Endothelial cell of hepatic sinusoid (primary cell): ENCODE data around the gene ZNF202.

Source experiments
- in situ Hi-C: cut with HindIII; loops from 2 replicates; pipeline ENCODE4 v1.10.0; 2017; ENCODE audit warnings: low sequenced_read_pairs

Gene ZNF202

DNA sequence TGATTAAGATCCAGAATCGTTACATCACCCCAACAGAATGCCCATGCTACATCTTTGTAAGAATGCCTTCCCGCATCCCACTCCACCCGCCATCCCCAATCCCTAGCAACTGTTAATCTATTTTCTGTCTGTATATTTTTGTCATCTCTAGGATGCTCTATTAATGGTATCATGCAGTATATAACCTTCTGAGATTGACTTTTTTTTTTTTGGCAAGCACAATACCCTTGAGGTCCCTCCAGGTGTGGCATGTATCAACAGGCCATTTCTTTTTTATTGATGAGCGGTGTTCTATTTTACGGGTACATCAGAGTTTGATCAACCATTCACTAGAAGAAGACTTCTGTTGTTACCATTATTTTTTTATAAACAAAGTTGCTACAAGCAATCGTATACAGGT, 56.9 kb downstream of the ZNF202 start:
- in situ Hi-C loops, result no loop called here

DNA sequence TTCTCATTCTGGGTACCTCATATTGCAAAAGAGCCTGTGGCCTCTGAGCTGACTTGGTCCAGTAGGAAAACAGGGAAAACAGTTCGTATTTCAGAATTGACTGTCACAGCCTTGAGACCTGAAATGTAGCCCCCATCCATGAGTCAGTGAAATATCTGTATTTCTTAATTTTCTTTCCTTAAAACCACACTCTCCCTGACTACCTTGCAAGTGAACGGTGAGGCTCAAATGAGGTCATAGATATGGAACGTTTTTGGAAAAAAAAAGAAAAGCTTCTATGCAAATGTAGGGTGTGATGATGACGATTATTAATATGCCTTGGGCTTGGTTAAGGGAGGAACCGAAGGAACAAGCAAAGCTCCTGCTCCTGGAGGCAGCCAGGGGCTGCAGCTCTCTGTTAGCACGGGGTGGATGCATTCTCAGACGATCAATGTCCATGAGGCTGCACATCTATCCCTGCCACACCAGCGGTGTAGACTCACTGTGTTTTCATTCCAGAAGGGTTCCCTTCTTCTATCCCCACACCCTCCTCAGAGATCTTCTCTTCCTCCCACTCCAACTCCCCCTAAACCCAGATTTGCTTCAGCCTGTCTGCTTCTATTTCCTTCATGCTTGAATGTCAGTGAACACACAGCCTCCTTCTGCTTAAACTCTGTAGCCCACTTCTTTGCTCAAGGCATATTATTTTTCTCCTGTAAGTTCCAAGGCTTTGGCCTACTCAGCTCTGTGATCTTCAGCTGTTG, 57.9 kb downstream of the ZNF202 start:
- in situ Hi-C loops, result no loop called here

DNA sequence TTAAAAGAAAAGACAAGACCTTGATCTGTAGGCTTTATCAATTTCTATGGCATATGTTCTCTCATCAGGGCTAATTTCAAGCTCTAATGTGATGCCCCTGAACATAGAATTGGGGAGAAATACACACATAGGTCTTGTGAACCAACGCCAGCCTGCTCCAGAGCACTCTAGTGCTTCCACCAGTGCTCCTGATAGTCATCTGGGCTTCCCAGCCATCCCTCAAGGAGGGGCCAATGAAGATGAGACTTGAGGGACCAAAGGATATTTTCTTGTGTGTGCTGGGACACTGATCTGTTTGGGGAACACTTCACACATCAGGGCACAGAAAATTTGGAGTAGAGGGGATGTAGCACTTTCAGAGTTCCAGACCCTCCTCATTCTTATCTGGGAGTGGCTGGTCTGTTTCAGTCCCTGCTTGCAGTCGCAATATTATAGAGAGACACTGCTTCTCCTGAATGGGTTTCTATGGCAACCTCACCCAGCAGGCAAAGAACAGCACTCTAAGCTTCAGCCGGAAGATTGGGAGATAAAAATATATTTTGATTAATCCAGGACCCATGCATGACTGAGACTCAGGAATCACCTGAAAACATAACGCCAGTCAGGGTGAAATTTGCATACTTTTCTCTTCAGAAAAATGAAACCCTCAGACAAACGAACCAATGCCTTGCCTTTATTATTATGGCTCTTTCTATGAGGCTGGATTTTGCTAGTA, 58.6 kb downstream of the ZNF202 start:
- in situ Hi-C loops, result no loop called here

DNA sequence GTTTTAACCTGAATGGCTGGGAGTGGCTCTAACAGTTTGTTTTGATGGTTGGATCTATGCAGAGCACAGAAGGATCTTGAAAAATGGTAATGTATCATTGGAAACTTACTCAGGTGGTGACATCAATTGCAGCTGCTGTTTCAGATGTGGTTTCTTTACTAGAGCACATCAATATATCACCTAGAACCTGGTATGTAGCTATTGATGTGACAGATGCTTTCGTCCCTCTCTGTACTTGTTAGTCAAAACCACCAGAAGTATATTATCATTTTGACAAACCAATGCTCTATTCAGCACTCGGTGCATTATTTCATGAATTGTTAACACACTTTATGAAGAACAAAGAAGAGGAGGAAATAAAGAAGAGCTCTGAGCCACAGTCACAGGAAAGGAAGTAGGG, 60.4 kb downstream of the ZNF202 start:
- in situ Hi-C loops, result no loop called here

DNA sequence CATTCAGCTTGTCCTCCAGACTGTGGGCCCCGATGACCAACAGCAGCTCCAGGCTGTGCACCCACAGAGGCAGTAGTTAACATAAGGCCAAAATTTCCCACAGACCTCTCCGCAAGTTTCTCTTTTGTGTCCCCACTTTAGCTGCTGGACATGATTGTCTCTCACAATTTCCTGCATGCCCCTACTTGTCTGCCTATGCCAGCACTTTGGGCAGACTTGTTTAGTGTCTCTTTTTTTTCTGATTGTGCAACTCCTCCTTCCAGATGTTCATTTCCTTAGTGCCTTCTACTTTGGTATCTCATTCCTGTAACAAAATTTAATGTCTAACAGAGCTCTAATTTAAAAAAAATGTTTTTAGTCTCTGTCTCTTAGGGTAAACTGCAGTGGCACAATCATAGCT, 63.2 kb downstream of the ZNF202 start:
- in situ Hi-C loops, result no loop called here

DNA sequence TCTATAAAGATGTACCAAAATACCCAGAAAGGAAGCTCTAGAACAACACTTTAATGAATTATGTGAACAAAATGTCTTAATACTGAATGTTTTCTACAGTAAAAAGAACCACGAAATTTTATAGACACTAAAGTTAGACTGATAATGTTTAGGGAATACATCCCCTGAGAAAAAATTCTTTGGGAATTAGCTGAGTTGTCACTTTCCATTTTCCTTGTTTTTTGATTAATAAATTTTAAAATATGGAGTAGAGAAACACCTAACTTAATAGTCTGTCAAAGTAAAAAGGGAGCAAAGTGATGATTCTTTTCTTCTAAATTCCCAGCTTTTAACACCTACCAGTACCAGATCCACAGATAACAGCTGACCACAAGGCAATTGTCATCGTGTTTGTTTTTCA, 64.0 kb downstream of the ZNF202 start:
- in situ Hi-C loops, result no loop called here

DNA sequence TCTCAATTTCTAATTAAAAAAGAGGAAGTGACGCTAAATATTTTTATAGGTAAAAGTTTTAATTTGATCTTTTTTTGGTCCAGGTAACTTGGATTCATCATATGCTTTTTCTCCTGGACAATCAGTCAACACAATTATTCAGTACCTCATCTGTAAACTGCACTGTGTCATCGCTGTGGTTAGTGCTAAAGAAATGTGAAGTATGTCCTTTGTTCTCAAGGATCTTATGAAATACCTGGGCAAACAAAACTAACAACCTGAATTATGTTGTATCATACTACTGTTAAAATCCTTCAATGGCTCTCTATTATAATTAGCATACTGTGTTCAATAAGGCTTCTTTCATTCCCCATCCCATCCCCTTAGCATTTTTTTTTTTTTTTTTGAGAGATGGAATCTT, 67.2 kb downstream of the ZNF202 start:
- in situ Hi-C loops, result no loop called here
